Measurements from ENCODE around the gene NHEJ1. TPM values are rescaled to one million over a fixed set of nuclear protein-coding genes. Genes with fewer than 3 reads are reported as not detected.

Gene NHEJ1
- total and polyA plus RNA-seq, 4 donors: 8.4 to 21.1 (median 12.5) TPM

DNA sequence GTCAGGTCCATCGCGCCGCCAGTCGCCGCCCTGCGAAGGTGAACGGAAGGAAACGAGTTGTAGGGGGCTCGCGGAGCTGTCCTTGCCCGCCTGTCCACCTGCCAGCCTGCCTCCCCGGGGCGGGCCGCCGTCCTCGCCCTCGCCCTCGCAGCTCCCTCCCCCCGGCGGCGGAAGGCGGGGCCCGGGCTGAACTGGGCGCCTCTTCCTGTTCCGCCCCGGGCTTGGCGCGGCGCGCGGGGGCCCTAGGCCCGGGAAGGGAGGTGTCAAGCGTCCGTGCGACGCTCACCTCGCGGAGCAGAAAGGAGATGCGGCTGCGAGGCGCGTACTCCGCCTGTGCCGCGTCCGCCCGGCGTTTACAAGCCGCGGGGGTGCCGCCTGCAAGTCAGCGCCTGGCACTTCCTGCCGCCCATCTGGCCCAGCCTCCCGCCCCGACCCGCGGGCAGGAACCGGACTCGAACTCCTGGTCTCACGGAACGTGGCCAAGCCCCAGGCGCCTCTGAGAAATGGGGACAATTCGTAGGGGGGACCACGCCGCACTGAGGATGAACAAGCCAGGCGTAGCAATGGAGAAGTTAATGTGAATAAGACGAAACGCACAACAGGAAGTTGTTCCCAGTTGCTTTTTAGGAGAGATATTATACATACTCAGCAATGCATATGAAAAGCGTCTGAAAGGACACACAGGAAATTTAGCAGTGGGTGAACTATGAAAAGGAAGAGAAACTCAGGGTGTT, 16.4 kb upstream of the NHEJ1 start, which contains the start of gene CNPPD1:
TSS of gene CNPPD1 (minus strand) at position 108 of the 734 bp plus-strand sequence. CDS start at position 11, 97 bp downstream.
- peak within 1 kb of the TSS; percentile 98 to 100 for H3K27ac ChIP-seq (ENCODE audit: low read depth in 1 of 2, low read length in 1 of 2)
- peak within 1 kb of the TSS; percentile 79 for H3K4me3 ChIP-seq
- H3K27me3 ChIP-seq (ENCODE audit: control insufficient read depth in 3 of 3, insufficient read depth in 3 of 3, low read length in 2 of 3): no peaks in the 10 kb centered on the region
- peak; percentile 78 to 88 (median 81) for DNase-seq
- H3K9ac ChIP-seq (ENCODE audit: insufficient read depth in 1 of 2, low read length in 2 of 2): peak within 1 kb of the TSS; percentile 57 to 84
- peak; percentile 88 for ATAC-seq (ENCODE audit: insufficient read depth, low FRiP score)
- WGBS, 2 donors: 0 to 1% methylated on average over 52 to 69 of the region's 69 CpGs
- peaks cover 3 to 23% (median 8%) of the 10 kb centered on the region in 5 donors for H3K4me1 ChIP-seq (ENCODE audit: control insufficient read depth in 5 of 5, insufficient read depth in 5 of 5, low read length in 5 of 5)
- H3K36me3 ChIP-seq (ENCODE audit: control insufficient read depth in 4 of 4, insufficient read depth in 4 of 4, low read length in 4 of 4): peaks cover 21 to 48% (median 29%) of the 10 kb centered on the region in 4 donors
- TF ChIP-seq, protein P1, sequence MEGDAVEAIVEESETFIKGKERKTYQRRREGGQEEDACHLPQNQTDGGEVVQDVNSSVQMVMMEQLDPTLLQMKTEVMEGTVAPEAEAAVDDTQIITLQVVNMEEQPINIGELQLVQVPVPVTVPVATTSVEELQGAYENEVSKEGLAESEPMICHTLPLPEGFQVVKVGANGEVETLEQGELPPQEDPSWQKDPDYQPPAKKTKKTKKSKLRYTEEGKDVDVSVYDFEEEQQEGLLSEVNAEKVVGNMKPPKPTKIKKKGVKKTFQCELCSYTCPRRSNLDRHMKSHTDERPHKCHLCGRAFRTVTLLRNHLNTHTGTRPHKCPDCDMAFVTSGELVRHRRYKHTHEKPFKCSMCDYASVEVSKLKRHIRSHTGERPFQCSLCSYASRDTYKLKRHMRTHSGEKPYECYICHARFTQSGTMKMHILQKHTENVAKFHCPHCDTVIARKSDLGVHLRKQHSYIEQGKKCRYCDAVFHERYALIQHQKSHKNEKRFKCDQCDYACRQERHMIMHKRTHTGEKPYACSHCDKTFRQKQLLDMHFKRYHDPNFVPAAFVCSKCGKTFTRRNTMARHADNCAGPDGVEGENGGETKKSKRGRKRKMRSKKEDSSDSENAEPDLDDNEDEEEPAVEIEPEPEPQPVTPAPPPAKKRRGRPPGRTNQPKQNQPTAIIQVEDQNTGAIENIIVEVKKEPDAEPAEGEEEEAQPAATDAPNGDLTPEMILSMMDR (IDR thresholded peaks at IDR 0.05; ENCODE audit: control extremely low read depth, extremely low read depth): no peak
- H3K9me3 ChIP-seq (ENCODE audit: control insufficient read depth in 4 of 4, insufficient read depth in 3 of 4, low read length in 3 of 4): no peaks in the 10 kb centered on the region

DNA sequence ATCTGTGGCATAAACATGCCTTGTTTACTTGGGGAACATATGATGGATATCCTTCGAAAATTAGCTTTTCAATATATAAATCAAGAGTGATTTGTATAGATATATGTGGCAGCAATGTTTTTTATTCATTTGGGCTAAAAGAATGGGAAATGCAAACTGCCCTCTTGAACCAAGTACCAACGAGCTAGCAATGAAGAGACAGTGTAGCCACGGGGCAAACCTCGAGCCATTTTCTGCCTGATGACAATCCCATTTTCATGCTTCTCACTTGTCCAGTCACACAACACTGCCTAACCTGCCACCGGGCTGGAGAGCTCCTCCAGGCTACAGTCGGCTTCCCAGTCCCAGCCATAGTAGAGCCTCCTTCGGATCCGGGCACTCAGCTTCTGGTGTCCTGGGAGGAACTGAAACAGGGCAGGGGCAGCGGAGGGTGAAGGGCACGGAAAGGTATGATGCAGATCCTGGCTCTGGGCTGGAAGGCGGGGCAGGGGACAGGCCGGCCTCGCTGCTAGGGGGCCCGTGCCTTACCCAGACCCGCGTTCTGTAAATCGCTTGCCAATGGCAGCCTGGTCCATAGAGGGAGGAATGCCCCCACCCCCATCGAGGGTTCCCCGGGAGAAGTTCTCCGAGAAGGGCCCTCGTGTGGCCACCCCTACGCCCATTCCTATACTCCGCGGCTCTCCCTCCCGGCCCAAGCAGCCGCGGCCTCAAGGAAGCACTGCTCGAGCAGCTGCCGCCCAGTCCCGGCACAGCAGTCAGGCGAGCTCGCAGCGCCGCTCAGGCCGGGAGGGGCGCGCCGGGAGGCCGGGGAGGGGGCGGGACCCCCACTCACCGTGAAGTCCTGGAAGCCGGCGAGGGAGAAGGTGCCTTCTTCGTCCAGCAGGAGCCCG, 15.6 kb upstream of the NHEJ1 start:
- H3K4me3 ChIP-seq: peak overlapping the region; percentile 79
- peaks cover 3 to 23% (median 8%) of the 10 kb centered on the region in 5 donors for H3K4me1 ChIP-seq (ENCODE audit: control insufficient read depth in 5 of 5, insufficient read depth in 5 of 5, low read length in 5 of 5)
- TF ChIP-seq, protein P1 (IDR thresholded peaks at IDR 0.05; ENCODE audit: control extremely low read depth, extremely low read depth): no peak
- H3K36me3 ChIP-seq (ENCODE audit: control insufficient read depth in 4 of 4, insufficient read depth in 4 of 4, low read length in 4 of 4): peaks cover 15 to 41% (median 23%) of the 10 kb centered on the region in 4 donors
- peak in 2 of 3 donors; percentile 47 to 49 for DNase-seq
- no peaks in the 10 kb centered on the region for H3K27me3 ChIP-seq (ENCODE audit: control insufficient read depth in 3 of 3, insufficient read depth in 3 of 3, low read length in 2 of 3)
- H3K9me3 ChIP-seq (ENCODE audit: control insufficient read depth in 4 of 4, insufficient read depth in 3 of 4, low read length in 3 of 4): no peaks in the 10 kb centered on the region
- peak; percentile 5 for ATAC-seq (ENCODE audit: insufficient read depth, low FRiP score)
- WGBS, 2 donors: 2 to 3% methylated on average over 37 to 45 of the region's 45 CpGs
- H3K27ac ChIP-seq (ENCODE audit: low read depth in 1 of 2, low read length in 1 of 2): peak overlapping the region; percentile 98 to 99
- H3K9ac ChIP-seq (ENCODE audit: insufficient read depth in 1 of 2, low read length in 2 of 2): peak overlapping the region; percentile 57 to 79

DNA sequence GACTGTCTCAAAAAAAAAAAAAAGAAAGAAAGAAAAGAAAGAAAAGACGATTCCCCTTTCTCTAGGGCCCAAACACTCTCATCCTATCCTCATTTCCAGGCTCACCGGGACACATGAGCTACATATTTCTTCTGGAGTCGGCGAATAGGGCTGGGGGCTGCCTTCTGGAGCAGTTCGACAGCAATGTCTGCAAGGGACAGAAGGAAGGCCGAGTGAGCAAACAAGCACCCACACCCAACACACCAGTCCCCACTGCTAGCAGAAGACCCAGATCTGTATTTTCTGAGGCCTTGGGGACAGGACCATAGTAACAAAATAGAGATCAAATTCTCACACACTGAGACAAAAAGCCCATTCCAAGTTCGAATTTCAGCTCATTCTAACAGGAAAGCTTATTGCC, 14.9 kb upstream of the NHEJ1 start:
- H3K36me3 ChIP-seq (ENCODE audit: control insufficient read depth in 4 of 4, insufficient read depth in 4 of 4, low read length in 4 of 4): peaks cover 13 to 34% (median 16%) of the 10 kb centered on the region in 4 donors
- no peak overlapping the region for H3K4me3 ChIP-seq
- WGBS, 2 donors: 86 to 91% methylated on average over 7 of the region's 7 CpGs
- ATAC-seq (ENCODE audit: insufficient read depth, low FRiP score) (no peak), DNase-seq (no peak)
- H3K4me1 ChIP-seq (ENCODE audit: control insufficient read depth in 5 of 5, insufficient read depth in 5 of 5, low read length in 5 of 5): peaks cover 3 to 23% (median 8%) of the 10 kb centered on the region in 5 donors
- no peaks in the 10 kb centered on the region for H3K9me3 ChIP-seq (ENCODE audit: control insufficient read depth in 4 of 4, insufficient read depth in 3 of 4, low read length in 3 of 4)
- H3K27ac ChIP-seq (ENCODE audit: low read depth in 1 of 2, low read length in 1 of 2): peak overlapping the region in 1 of 2 donors; percentile 98
- peak overlapping the region in 1 of 2 donors; percentile 79 for H3K9ac ChIP-seq (ENCODE audit: insufficient read depth in 1 of 2, low read length in 2 of 2)
- no peaks in the 10 kb centered on the region for H3K27me3 ChIP-seq (ENCODE audit: control insufficient read depth in 3 of 3, insufficient read depth in 3 of 3, low read length in 2 of 3)
- TF ChIP-seq, protein P1 (IDR thresholded peaks at IDR 0.05; ENCODE audit: control extremely low read depth, extremely low read depth): no peak

All from lung (tissue), 12 donors.